Panc1 (cell line): ENCODE measurements around the gene SSR3. TPM values are rescaled to one million over a fixed set of nuclear protein-coding genes. Genes with fewer than 3 reads are reported as not detected.

Experiments used
- ATAC-seq: fragments of 200-7000 bp; cut with Tn5 transposase; 2 replicates; pipeline ENCODE4 v1.9.1; 2020; ENCODE audit warnings: mild to moderate bottlenecking, moderate library complexity
- BruUV-seq: library from RNA; stranded (reverse); fragments of 400-500 nt; replicated peaks from 2 replicates; lab custom pipeline; 2021; lab: Mats Ljungman, UMichigan
- CTCF ChIA-PET: fragments of 300-600 bp; sonication (Branson Sonifier 250); formaldehyde crosslinking; loops from one replicate; lab custom pipeline; 2022; ENCODE audit warnings: antibody characterized with exemption; lab: Charles Lee
- POLR2A ChIA-PET: fragments of 300-600 bp; sonication (Branson Sonifier 250); formaldehyde crosslinking; loops from one replicate; lab custom pipeline; 2022; ENCODE audit warnings: antibody characterized with exemption; lab: Charles Lee
- DNase-seq: peaks from one replicate; pipeline ENCODE4 v3.0.0-alpha.2; 2010; ENCODE audit warnings: low read depth, low spot score
- H3K27ac ChIP-seq: 2 replicates; pipeline ENCODE4 v1.5.1; 2011; ENCODE audit warnings: mild to moderate bottlenecking, low read length, inconsistent platforms
- H3K27me3 ChIP-seq: fragments of 200-500 bp; sonication (Bioruptor generic); 2 replicates; pipeline ENCODE4 v1.6.0; 2014; ENCODE audit warnings: low read length, inconsistent platforms; ENCODE audit not compliant: control insufficient read depth, insufficient read depth
- H3K36me3 ChIP-seq: fragments of 200-500 bp; sonication (Bioruptor generic); 2 replicates; pipeline ENCODE4 v1.5.1; 2014; ENCODE audit warnings: inconsistent platforms, mild to moderate bottlenecking, low read length, moderate library complexity; ENCODE audit not compliant: control insufficient read depth, insufficient read depth
- H3K4me1 ChIP-seq: 2 replicates; pipeline ENCODE4 v1.5.1; 2011; ENCODE audit warnings: inconsistent platforms, mild to moderate bottlenecking, low read length, moderate library complexity; ENCODE audit not compliant: control insufficient read depth, insufficient read depth
- H3K4me3 ChIP-seq, 2 experiments: 2 replicates each; pipeline ENCODE4 v1.5.1; 2011 to 2012; ENCODE audit warnings: low read depth in 2 of 2, low read length in 2 of 2, mild to moderate bottlenecking in 2 of 2, inconsistent platforms in 1 of 2, moderate library complexity in 1 of 2
- H3K9me3 ChIP-seq: fragments of 200-500 bp; sonication (Bioruptor generic); 2 replicates; pipeline ENCODE4 v1.5.1; 2014; ENCODE audit warnings: low read depth, mild to moderate bottlenecking, inconsistent platforms, low read length, moderate library complexity; ENCODE audit not compliant: control insufficient read depth, insufficient read depth
- CTCF ChIP-seq: fragments of 450-650 bp; IDR thresholded peaks from 2 replicates; pipeline ENCODE4 v1.5.1; 2017; ENCODE audit warnings: mild to moderate bottlenecking
- POLR2AphosphoS5 ChIP-seq: IDR thresholded peaks from 2 replicates; pipeline ENCODE4 v1.6.1; 2012; ENCODE audit warnings: mild to moderate bottlenecking, low read depth, low read length, moderate library complexity
- REST ChIP-seq, 2 experiments: IDR thresholded peaks; 2 replicates each; pipeline ENCODE4 v1.6.1; 2011 to 2012; ENCODE audit warnings: low read depth in 2 of 2, control low read depth in 1 of 2, low read length in 1 of 2, mild to moderate bottlenecking in 1 of 2, moderate library complexity in 1 of 2; ENCODE audit not compliant: insufficient read depth in 1 of 2
- SIN3A ChIP-seq: IDR thresholded peaks from 2 replicates; pipeline ENCODE4 v1.6.1; 2012; ENCODE audit warnings: low read depth, mild to moderate bottlenecking, low read length, moderate library complexity, borderline replicate concordance; ENCODE audit not compliant: insufficient read depth
- TCF7L2 ChIP-seq: IDR thresholded peaks from 2 replicates; pipeline ENCODE4 v1.6.1; 2011; ENCODE audit warnings: mild to moderate bottlenecking, low read depth, low read length, inconsistent platforms
- in situ Hi-C: cut with HindIII; loops from 2 replicates; pipeline ENCODE4 v1.10.0; 2016; ENCODE audit warnings: low sequenced_read_pairs, low pct_unique_long_range_greater_than_20kb
- intact Hi-C: fragments of 100-400 bp; cut with micrococcal nuclease; formaldehyde crosslinking; loops from one replicate; pipeline ENCODE4 v1.10.0; 2022; ENCODE audit not compliant: unreplicated experiment
- total RNA-seq: library from RNA; stranded (reverse); gene quantifications from one replicate; pipeline ENCODE4 v1.2.1, GENCODE V29; 2021; ENCODE audit not compliant: unreplicated experiment

SSR3 gene
- total RNA-seq, 1 experiment from 2014 or later = 154 TPM

- in situ Hi-C loops = no loop called here
- Histone ChIP-seq H3K27ac (no peak overlapping the region), H3K4me1 (no peaks in the 10 kb centered on the region), H3K36me3 (no peaks in the 10 kb centered on the region), H3K4me3 (no peak overlapping the region), H3K9me3 (no peaks in the 10 kb centered on the region), H3K27me3 (peaks cover 2% of the 10 kb centered on the region; the same call in 1 of the 2 replicates)
- ChIA-PET POLR2A (no interaction called here), CTCF (no interaction called here)
- ATAC-seq (no peak), DNase-seq (no peak)
- TF ChIP-seq REST (IDR thresholded peaks at IDR 0.05; ENCODE audit: insufficient read depth in 1 of 2, low read depth in 2 of 2, low read length in 1 of 2) (no peak), CTCF (no peak), POLR2AphosphoS5 (no peak), TCF7L2 (no peak), SIN3A (no peak)
- intact Hi-C loops = loop anchor here (5.0 kb wide), 1 partner anchor 113 kb away; the partner anchor contains the start of gene TIPARP
- BruUV-seq = no TSS peak
These were observed 4.4 kb upstream of the SSR3 start for GRCh38 chr3:156559321-156559720.

- H3K36me3 ChIP-seq = no peaks in the 10 kb centered on the region; the same call in 1 of the 2 replicates
- intact Hi-C loops = loop anchor here (5.0 kb wide), 1 partner anchor 114 kb away; the partner anchor contains the start of gene TIPARP
- DNase-seq (no peak), ATAC-seq (no peak)
- no peaks in the 10 kb centered on the region for H3K9me3 ChIP-seq
- ChIA-PET POLR2A (interaction anchor here (0.6 kb wide), 1 partner anchor 15 kb away, joined by 3 read pairs; no protein-coding TSS in a partner anchor), CTCF (no interaction called here)
- in situ Hi-C loops = no loop called here
- BruUV-seq = no TSS peak
- H3K27me3 ChIP-seq = no peaks in the 10 kb centered on the region; the same call in 1 of the 2 replicates
- H3K4me1 ChIP-seq = peaks cover 7% of the 10 kb centered on the region; the same call in 1 of the 2 replicates
- TF ChIP-seq CTCF (no peak), SIN3A (no peak), POLR2AphosphoS5 (no peak), TCF7L2 (no peak), REST (IDR thresholded peaks at IDR 0.05; ENCODE audit: insufficient read depth in 1 of 2, low read depth in 2 of 2, low read length in 1 of 2) (no peak)
- no peak overlapping the region for H3K27ac ChIP-seq
- no peak overlapping the region for H3K4me3 ChIP-seq
These were observed 3.5 kb upstream of the SSR3 start for GRCh38 chr3:156558389-156558788.
